WTC11 (cell line): Measurements from ENCODE around the gene RAPH1. TPM values are rescaled to one million over a fixed set of nuclear protein-coding genes. Genes with fewer than 3 reads are reported as not detected.
"Not testable (repeated sequence)": the region's sequence is repeated elsewhere in the genome, so short reads cannot be mapped to it uniquely, and the experiment has no call there.

ENCODE experiments used
- ATAC-seq: fragments of 200-7000 bp; cut with Tn5 transposase; 2 replicates; pipeline ENCODE4 v1.10.0; 2021; ENCODE audit warnings: mild to moderate bottlenecking, moderate library complexity
- CTCF ChIA-PET: fragments of 300-600 bp; sonication (Branson Sonifier 250); formaldehyde crosslinking; loops from one replicate; lab custom pipeline; 2021; ENCODE audit warnings: antibody characterized with exemption; lab: Charles Lee
- POLR2A ChIA-PET: fragments of 350-600 bp; sonication (Branson Sonifier 250); formaldehyde crosslinking; loops from one replicate; lab custom pipeline; 2021; ENCODE audit warnings: antibody characterized with exemption; lab: Charles Lee
- DNase-seq: peaks from one replicate; pipeline ENCODE4 v3.0.0; 2021; ENCODE audit warnings: low spot score
- H3K27ac Mint-ChIP-seq: 2 replicates; pipeline ENCODE4 v1.8.0; 2021; ENCODE audit warnings: mixed read lengths
- H3K27me3 Mint-ChIP-seq: 2 replicates; pipeline ENCODE4 v1.8.0; 2021; ENCODE audit warnings: low read depth, mild to moderate bottlenecking, moderate library complexity, mixed read lengths
- H3K36me3 Mint-ChIP-seq: 2 replicates; pipeline ENCODE4 v1.8.0; 2021; ENCODE audit warnings: mixed read lengths
- H3K4me1 Mint-ChIP-seq: 2 replicates; pipeline ENCODE4 v1.8.0; 2022; ENCODE audit warnings: mixed read lengths
- H3K4me3 Mint-ChIP-seq: 2 replicates; pipeline ENCODE4 v1.8.0; 2021; ENCODE audit warnings: mild to moderate bottlenecking, moderate library complexity, mixed read lengths
- H3K9me3 Mint-ChIP-seq: 2 replicates; pipeline ENCODE4 v1.8.0; 2021; ENCODE audit warnings: mixed read lengths
- CREB1 ChIP-seq: sonication (generic); formaldehyde crosslinking; IDR thresholded peaks from 2 replicates; pipeline ENCODE4 v1.8.0; 2023; ENCODE audit warnings: mild to moderate bottlenecking, missing genetic modification reagents
- CREM ChIP-seq: sonication (generic); formaldehyde crosslinking; IDR thresholded peaks from 2 replicates; pipeline ENCODE4 v1.8.1; 2022; ENCODE audit warnings: mild to moderate bottlenecking, missing genetic modification reagents, moderate library complexity
- CTCF ChIP-seq: fragments of 200-600 bp; IDR thresholded peaks from 2 replicates; pipeline ENCODE4 v1.8.0; 2022; ENCODE audit warnings: antibody characterized with exemption
- ELF4 ChIP-seq: sonication (generic); formaldehyde crosslinking; IDR thresholded peaks from 2 replicates; pipeline ENCODE4 v1.8.1; 2022; ENCODE audit warnings: low read depth, mild to moderate bottlenecking, moderate library complexity, missing genetic modification reagents
- FOXK1 ChIP-seq: sonication (generic); formaldehyde crosslinking; IDR thresholded peaks from 2 replicates; pipeline ENCODE4 v1.8.0; 2022; ENCODE audit warnings: mild to moderate bottlenecking, moderate library complexity, missing genetic modification reagents
- IRF2 ChIP-seq: sonication (generic); formaldehyde crosslinking; IDR thresholded peaks from 2 replicates; pipeline ENCODE4 v1.8.0; 2022; ENCODE audit warnings: low read depth, missing genetic modification reagents, borderline replicate concordance
- NFE2L1 ChIP-seq: sonication (generic); formaldehyde crosslinking; IDR thresholded peaks from 2 replicates; pipeline ENCODE4 v1.8.1; 2023; ENCODE audit warnings: missing genetic modification reagents
- NFYB ChIP-seq: sonication (generic); formaldehyde crosslinking; conservative IDR thresholded peaks from 2 replicates; pipeline ENCODE4 v1.8.0; 2022; ENCODE audit warnings: low read depth, missing genetic modification reagents
- NR2C2 ChIP-seq: sonication (generic); formaldehyde crosslinking; IDR thresholded peaks from 2 replicates; pipeline ENCODE4 v1.8.0; 2022; ENCODE audit warnings: mild to moderate bottlenecking, missing genetic modification reagents
- SMAD3 ChIP-seq: sonication (generic); formaldehyde crosslinking; IDR thresholded peaks from 2 replicates; pipeline ENCODE4 v1.8.0; 2022; ENCODE audit warnings: missing genetic modification reagents, mild to moderate bottlenecking, borderline replicate concordance
- SMAD4 ChIP-seq: sonication (generic); formaldehyde crosslinking; IDR thresholded peaks from 2 replicates; pipeline ENCODE4 v1.8.0; 2022; ENCODE audit warnings: mild to moderate bottlenecking, missing genetic modification reagents
- TEAD1 ChIP-seq: sonication (generic); formaldehyde crosslinking; IDR thresholded peaks from 2 replicates; pipeline ENCODE4 v1.8.0; 2022; ENCODE audit warnings: mild to moderate bottlenecking, missing genetic modification reagents
- ZNF121 ChIP-seq: sonication (generic); formaldehyde crosslinking; IDR thresholded peaks from 2 replicates; pipeline ENCODE4 v1.8.0; 2023; ENCODE audit warnings: missing genetic modification reagents
- ZNF263 ChIP-seq: sonication (generic); formaldehyde crosslinking; IDR thresholded peaks from 2 replicates; pipeline ENCODE4 v1.8.1; 2022; ENCODE audit warnings: low read depth, mild to moderate bottlenecking, moderate library complexity, missing genetic modification reagents
- ZNF396 ChIP-seq: fragments of 250-450 bp; sonication (Bioruptor Pico); IDR thresholded peaks from 2 replicates; pipeline ENCODE4 v1.8.0; 2021; ENCODE audit warnings: mild to moderate bottlenecking, moderate library complexity, borderline replicate concordance
- total RNA-seq: library from RNA; stranded (reverse); gene quantifications from 3 replicates; pipeline ENCODE4 v1.2.3, GENCODE V29; 2021
- TF ChIP-seq, protein P1 (sequence below): sonication (generic); formaldehyde crosslinking; IDR thresholded peaks from 2 replicates; pipeline ENCODE4 v1.8.0; 2022; ENCODE audit warnings: missing genetic modification reagents

The RAPH1 gene
- total RNA-seq, 1 experiment from 2014 or later, result 24.6 TPM

DNA sequence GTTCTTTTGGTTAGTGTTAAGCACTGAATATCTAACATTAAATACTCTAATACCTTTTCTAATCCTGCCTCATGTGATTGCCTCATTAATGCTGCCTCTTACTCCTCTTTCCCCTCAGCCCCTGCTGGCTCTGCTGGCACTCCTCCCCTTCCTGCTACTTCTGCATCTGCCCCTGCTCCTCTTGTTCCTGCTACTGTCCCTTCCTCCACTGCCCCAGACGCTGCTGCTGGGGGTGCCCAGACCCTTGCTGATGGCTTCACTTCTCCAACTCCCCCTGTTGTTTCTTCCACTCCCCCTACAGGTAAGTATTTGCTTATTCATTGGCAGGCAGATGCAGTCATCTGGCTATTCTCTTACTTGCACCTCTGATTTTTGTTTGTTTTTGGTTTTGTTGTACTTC is 138.4 kb downstream of the RAPH1 start (continued):
- peak; percentile 64; the same call in 1 of the 2 replicates for TF ChIP-seq TEAD1 (CRISPR knock-in tag)
- no peak for TF ChIP-seq CREB1
- TF ChIP-seq IRF2 (CRISPR knock-in tag), result no peak
- TF ChIP-seq NFE2L1 (CRISPR knock-in tag), result no peak
- TF ChIP-seq, protein P1, sequence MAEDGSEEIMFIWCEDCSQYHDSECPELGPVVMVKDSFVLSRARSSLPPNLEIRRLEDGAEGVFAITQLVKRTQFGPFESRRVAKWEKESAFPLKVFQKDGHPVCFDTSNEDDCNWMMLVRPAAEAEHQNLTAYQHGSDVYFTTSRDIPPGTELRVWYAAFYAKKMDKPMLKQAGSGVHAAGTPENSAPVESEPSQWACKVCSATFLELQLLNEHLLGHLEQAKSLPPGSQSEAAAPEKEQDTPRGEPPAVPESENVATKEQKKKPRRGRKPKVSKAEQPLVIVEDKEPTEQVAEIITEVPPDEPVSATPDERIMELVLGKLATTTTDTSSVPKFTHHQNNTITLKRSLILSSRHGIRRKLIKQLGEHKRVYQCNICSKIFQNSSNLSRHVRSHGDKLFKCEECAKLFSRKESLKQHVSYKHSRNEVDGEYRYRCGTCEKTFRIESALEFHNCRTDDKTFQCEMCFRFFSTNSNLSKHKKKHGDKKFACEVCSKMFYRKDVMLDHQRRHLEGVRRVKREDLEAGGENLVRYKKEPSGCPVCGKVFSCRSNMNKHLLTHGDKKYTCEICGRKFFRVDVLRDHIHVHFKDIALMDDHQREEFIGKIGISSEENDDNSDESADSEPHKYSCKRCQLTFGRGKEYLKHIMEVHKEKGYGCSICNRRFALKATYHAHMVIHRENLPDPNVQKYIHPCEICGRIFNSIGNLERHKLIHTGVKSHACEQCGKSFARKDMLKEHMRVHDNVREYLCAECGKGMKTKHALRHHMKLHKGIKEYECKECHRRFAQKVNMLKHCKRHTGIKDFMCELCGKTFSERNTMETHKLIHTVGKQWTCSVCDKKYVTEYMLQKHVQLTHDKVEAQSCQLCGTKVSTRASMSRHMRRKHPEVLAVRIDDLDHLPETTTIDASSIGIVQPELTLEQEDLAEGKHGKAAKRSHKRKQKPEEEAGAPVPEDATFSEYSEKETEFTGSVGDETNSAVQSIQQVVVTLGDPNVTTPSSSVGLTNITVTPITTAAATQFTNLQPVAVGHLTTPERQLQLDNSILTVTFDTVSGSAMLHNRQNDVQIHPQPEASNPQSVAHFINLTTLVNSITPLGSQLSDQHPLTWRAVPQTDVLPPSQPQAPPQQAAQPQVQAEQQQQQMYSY (CRISPR knock-in tag), result no peak
- no peak for TF ChIP-seq ZNF121 (CRISPR knock-in tag)

- DNase-seq (no peak), ATAC-seq (no peak)
- TF ChIP-seq SMAD4 (no peak), CREM (CRISPR knock-in tag) (no peak), ELF4 (CRISPR knock-in tag) (no peak)
- H3K27ac Mint-ChIP-seq, result no peak overlapping the region
- H3K4me3 Mint-ChIP-seq, result no peak overlapping the region
- POLR2A ChIA-PET, result no interaction called here
- peaks cover 12% of the 10 kb centered on the region for H3K4me1 Mint-ChIP-seq
- peaks cover 6% of the 10 kb centered on the region for H3K9me3 Mint-ChIP-seq
- no peaks in the 10 kb centered on the region for H3K27me3 Mint-ChIP-seq
- peaks cover 44% of the 10 kb centered on the region for H3K36me3 Mint-ChIP-seq
- CTCF ChIA-PET, result no interaction called here
Measured at GRCh38 chr2:203395858-203396257, 139.2 kb downstream of the RAPH1 start.

DNA sequence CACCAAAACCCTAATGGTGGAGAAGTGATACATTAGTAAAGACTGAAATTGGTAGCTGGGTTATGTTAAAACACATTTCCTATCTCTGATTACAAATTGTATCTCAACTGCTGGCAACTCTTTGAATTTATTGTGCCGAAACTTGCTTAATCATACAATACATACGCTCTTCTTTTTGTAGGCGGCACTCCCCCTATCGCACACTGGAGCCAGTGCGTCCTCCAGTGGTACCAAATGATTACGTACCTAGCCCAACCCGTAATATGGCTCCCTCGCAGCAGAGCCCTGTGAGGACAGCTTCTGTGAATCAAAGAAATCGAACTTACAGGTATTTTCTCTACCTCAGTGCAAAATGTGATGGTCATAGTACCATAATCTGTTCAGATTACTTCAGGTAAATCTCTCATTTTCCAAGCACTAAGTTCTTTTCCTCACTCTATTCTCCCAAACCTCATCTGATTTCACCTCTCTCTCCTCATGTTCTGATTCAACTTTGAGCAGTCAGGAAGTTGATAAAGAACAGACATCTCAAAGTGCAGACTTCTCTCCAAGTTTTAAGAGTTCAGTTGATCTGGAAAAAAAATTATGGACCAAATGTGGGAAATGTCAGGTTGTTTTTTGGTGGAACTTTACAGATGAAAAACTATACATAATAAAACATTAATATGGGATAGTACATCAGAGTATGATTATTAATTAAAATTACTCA is 140.4 kb downstream of the RAPH1 start:
- no peak overlapping the region for H3K4me3 Mint-ChIP-seq
- H3K36me3 Mint-ChIP-seq, result peaks cover 46% of the 10 kb centered on the region
- no peaks in the 10 kb centered on the region for H3K27me3 Mint-ChIP-seq
- ATAC-seq, result peak; percentile 66
- peaks cover 12% of the 10 kb centered on the region for H3K4me1 Mint-ChIP-seq
- ChIA-PET CTCF (interaction anchor here (0.5 to 1.3 kb wide), 3 partner anchors 14 to 421 kb away, joined by 3 read pairs; no protein-coding TSS in a partner anchor), POLR2A (no interaction called here)
- TF ChIP-seq NR2C2 (CRISPR knock-in tag) (no peak), SMAD3 (CRISPR knock-in tag) (no peak), ZNF263 (CRISPR knock-in tag) (no peak), CTCF (peak; percentile 29; the same call in 1 of the 2 replicates), FOXK1 (CRISPR knock-in tag) (no peak), ZNF396 (CRISPR knock-in tag) (no peak), NFYB (CRISPR knock-in tag) (no peak)
- peak overlapping the region; percentile 12 for H3K27ac Mint-ChIP-seq
- peaks cover 6% of the 10 kb centered on the region for H3K9me3 Mint-ChIP-seq
- DNase-seq, result peak; percentile 30

- CTCF ChIA-PET, DNase-seq, ATAC-seq, H3K27me3 Mint-ChIP-seq, H3K4me1 Mint-ChIP-seq, POLR2A ChIA-PET, H3K27ac Mint-ChIP-seq, H3K9me3 Mint-ChIP-seq, H3K4me3 Mint-ChIP-seq: not testable (repeated sequence)
- H3K36me3 Mint-ChIP-seq, result peaks cover 24% of the 10 kb centered on the region
Measured at GRCh38 chr2:203388153-203388552, 146.9 kb downstream of the RAPH1 start.
